Vagina (tissue), 2 donors: ENCODE measurements around the gene SCFD1.

Experiments used
- CTCF ChIP-seq, 3 experiments: fragments of 450-650 bp in 2 of 3; fragments of 200-600 bp in 1 of 3; sonication (generic) in 1 of 3; IDR thresholded peaks; one replicate each; pipeline ENCODE4 v1.5.1; 2017 to 2019; ENCODE audit warnings: antibody characterized with exemption in 3 of 3, mild to moderate bottlenecking in 2 of 3, moderate library complexity in 2 of 3
- POLR2A ChIP-seq, 2 donors: fragments of 450-650 bp; IDR thresholded peaks; one replicate each; pipeline ENCODE4 v1.6.1; 2017; ENCODE audit warnings: antibody characterized with exemption in 2 of 2, mild to moderate bottlenecking in 2 of 2, moderate library complexity in 2 of 2

GRCh38 chr14:30691751-30692398 lies 69.8 kb downstream of the SCFD1 start:
- no peak for TF ChIP-seq CTCF (IDR thresholded peaks at IDR 0.05)
- no peak for TF ChIP-seq POLR2A (IDR thresholded peaks at IDR 0.05)
